Dendritic cell treated with granulocyte-macrophage colony-stimulating factor and Interleukin-4, amounts not matched to agents 40 ng/mL and 50 ng/mL, for 4 days (primary cell): Measurements from ENCODE around the gene VPS33B.

ENCODE experiments used
- H3K27ac Mint-ChIP-seq: one replicate; pipeline ENCODE4 v1.8.0; 2022; ENCODE audit warnings: mild to moderate bottlenecking, mixed read lengths
- H3K27me3 Mint-ChIP-seq: one replicate; pipeline ENCODE4 v1.8.0; 2022; ENCODE audit warnings: mild to moderate bottlenecking, mixed read lengths
- H3K36me3 Mint-ChIP-seq: one replicate; pipeline ENCODE4 v1.8.0; 2022; ENCODE audit warnings: low read depth, mixed read lengths
- H3K4me1 Mint-ChIP-seq: one replicate; pipeline ENCODE4 v1.8.0; 2022; ENCODE audit warnings: low read depth, mixed read lengths
- H3K4me3 Mint-ChIP-seq: one replicate; pipeline ENCODE4 v1.8.0; 2022; ENCODE audit warnings: mild to moderate bottlenecking, moderate library complexity, mixed read lengths
- H3K9me3 Mint-ChIP-seq: one replicate; pipeline ENCODE4 v1.8.0; 2022; ENCODE audit warnings: mixed read lengths
- intact Hi-C: fragments of 100-400 bp; cut with micrococcal nuclease; formaldehyde crosslinking; loops from one replicate; pipeline ENCODE4 v1.15.0; 2022

Gene VPS33B

DNA sequence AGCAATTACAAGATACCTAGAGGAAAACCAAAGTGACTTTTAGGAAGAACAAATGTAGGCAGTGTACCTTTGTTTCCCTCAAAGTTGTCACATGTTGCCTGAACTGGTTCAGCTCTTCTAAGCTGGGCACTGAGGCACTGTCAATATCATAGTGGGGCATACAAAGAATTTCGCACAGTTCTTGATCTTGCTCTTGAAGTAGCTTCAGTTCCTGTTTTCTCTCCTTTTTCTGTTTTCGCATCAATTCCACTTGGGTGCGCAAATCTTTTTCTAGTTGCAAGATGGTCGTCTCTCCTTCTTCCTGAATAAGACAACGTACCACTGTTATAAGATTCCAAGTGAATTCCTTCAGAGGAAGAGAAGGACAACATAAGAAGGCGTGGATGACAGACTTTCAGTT lies 40.7 kb downstream of the VPS33B start:
- H3K27ac Mint-ChIP-seq = no peak overlapping the region
- peaks cover 9% of the 10 kb centered on the region for H3K36me3 Mint-ChIP-seq

DNA sequence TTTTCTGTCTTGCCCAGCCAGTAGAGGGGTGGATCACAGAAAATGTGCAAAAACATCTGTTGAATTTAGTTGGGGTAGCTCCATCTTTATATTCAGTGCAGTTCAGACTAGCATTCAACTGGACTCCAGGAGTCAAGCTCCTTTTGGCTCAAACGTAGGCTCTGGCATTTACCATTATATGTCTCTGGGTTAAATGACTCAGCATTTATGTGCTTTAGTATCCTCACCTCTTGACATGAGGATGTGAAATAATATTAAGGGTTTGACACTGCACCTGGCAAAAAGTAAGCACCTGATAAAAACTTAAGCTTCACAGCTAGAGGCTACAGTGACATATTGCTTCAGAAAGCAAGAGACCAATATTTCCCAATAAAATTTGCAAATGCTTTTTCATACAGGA lies 42.8 kb downstream of the VPS33B start:
- intact Hi-C loops = no loop called here
- Mint-ChIP-seq H3K27me3 (no peaks in the 10 kb centered on the region), H3K4me1 (peaks cover 17% of the 10 kb centered on the region), H3K4me3 (no peak overlapping the region), H3K36me3 (peaks cover 20% of the 10 kb centered on the region), H3K27ac (no peak overlapping the region), H3K9me3 (no peaks in the 10 kb centered on the region)

More for the DNA sequence above, 40.7 kb downstream of the VPS33B start:
- no peak overlapping the region for H3K4me3 Mint-ChIP-seq
- no peaks in the 10 kb centered on the region for H3K27me3 Mint-ChIP-seq
- no peaks in the 10 kb centered on the region for H3K9me3 Mint-ChIP-seq
- intact Hi-C loops = no loop called here
- peaks cover 17% of the 10 kb centered on the region for H3K4me1 Mint-ChIP-seq

DNA sequence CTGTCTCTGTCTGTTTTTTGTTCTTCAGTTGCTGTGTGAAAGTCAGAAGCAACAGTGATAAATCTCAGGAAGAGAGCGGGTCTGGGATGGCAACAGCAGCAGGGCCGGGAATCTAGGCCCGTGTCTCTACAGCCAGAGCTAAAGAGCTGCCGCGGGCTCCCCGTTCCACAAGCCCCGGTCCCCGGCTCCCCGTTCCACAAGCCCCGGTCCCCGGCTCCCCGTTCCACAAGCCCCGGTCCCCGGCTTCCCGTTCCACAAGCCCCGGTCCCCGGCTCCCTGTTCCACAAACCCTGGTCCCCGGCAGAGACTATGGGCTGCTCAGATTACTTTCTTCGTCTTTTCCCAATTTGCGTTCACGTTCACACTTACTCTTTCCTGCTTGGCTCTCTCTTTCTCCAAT lies 48.2 kb downstream of the VPS33B start:
- Mint-ChIP-seq H3K4me1 (no peaks in the 10 kb centered on the region), H3K27me3 (no peaks in the 10 kb centered on the region), H3K4me3 (no peak overlapping the region), H3K27ac (no peak overlapping the region), H3K9me3 (no peaks in the 10 kb centered on the region), H3K36me3 (peaks cover 34% of the 10 kb centered on the region)
- intact Hi-C loops = no loop called here

DNA sequence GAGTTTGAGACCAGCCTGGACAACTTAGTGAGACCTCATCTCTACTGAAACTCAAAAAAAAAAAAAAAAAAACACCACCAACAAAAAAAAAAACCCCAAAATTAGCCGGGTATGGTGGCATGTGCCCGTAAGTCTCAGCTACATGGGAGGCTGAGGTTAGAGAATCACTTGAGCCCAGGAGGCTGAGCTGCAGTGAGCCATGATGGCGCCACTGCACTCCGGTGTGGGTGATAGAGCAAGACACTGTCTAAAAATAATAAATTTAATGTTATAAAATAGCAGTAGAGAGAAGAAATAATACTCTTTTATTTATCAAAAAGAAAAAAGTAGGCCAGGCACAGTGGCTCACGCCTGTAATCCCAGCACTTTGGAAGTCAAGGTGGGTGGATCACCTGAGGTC lies 50.3 kb downstream of the VPS33B start:
- H3K9me3 Mint-ChIP-seq = no peaks in the 10 kb centered on the region
- H3K27ac Mint-ChIP-seq = no peak overlapping the region
- no peaks in the 10 kb centered on the region for H3K27me3 Mint-ChIP-seq
- no peak overlapping the region for H3K4me3 Mint-ChIP-seq
- H3K36me3 Mint-ChIP-seq = peaks cover 24% of the 10 kb centered on the region
- H3K4me1 Mint-ChIP-seq = no peaks in the 10 kb centered on the region
- intact Hi-C loops = no loop called here

DNA sequence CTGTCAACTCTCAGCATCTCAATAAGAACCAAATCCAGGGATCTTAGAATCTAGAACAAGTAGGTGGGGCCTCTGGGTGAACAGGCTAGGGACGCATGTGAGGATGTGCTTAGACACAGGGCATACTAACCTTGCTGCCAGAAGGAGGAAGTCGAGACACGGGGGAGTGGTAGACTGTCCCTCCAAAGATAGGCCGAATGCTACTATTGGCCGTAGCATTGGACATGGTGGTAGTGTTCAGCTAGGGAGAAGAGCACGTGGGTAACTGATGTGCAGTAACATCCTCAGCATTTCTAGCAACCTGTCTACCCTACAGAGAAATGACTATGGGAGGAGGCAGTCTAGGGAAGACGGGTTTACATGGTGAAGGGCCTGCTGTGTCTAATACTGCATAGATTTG lies 52.1 kb downstream of the VPS33B start:
- Mint-ChIP-seq H3K27ac (no peak overlapping the region), H3K4me1 (no peaks in the 10 kb centered on the region), H3K4me3 (no peak overlapping the region), H3K9me3 (no peaks in the 10 kb centered on the region), H3K36me3 (peaks cover 31% of the 10 kb centered on the region), H3K27me3 (no peaks in the 10 kb centered on the region)
- intact Hi-C loops = no loop called here

DNA sequence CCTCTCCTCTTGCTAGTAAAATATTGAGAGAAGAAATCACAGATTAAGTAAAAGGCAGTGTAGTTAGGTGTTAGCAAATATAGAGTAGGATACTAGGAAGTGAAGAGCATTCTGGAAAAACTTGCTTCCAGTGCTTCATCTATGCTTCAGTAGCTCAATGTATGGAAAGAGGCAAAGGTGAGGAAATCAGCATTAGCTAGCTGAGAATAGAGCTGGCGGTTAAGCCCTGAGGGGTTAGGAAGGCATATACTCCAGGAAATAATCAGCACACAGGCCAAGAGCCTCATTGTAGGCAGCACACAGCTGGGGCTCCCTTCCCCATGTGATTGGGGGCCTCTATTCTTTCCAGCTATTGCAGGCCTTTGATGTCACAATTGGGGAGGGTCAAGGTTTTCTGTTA lies 54.0 kb downstream of the VPS33B start:
- no peak overlapping the region for H3K27ac Mint-ChIP-seq
- intact Hi-C loops = no loop called here
- H3K27me3 Mint-ChIP-seq = no peaks in the 10 kb centered on the region
- H3K36me3 Mint-ChIP-seq = peaks cover 33% of the 10 kb centered on the region
- no peak overlapping the region for H3K4me3 Mint-ChIP-seq
- H3K9me3 Mint-ChIP-seq = no peaks in the 10 kb centered on the region
- H3K4me1 Mint-ChIP-seq = no peaks in the 10 kb centered on the region

DNA sequence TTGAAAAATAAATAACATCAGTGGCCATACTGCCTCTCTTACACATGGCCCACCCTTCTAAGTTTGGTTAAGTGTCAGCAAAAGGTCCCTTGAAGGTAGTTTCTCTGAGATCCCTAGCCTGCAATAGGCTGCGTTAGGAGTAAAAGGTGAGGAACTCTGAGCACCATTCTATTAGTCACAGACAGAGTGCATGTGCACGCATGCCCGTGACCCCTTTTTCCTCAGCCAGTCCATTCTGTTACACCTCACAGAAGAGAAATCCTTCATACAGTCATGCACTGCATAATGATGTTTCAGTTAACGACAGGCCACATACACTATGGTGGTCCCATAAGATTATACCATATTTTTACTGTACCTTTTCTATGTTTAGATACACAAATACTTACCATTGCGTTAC lies 55.2 kb downstream of the VPS33B start:
- no peak overlapping the region for H3K27ac Mint-ChIP-seq

DNA sequence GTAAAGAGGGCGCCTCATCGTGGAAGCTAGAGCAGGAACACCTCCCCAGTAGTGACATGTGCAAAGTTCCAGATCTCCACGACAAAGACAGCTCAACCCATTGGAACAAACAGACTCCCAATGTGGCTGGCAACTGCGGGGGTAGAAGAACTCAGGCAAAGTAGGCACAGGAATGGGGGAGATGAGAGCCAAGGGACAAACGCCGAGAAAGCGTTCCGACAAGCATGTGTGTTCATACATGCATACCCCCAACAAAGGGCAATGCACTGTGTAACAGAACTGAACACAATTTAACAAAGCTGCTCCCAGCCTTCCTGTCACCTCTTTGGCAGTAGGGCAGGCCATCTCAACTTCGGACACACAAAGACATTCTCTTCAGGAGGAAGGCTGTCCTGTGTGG lies 56.1 kb downstream of the VPS33B start:
- Mint-ChIP-seq H3K4me1 (no peaks in the 10 kb centered on the region), H3K4me3 (no peak overlapping the region), H3K27me3 (no peaks in the 10 kb centered on the region), H3K27ac (no peak overlapping the region), H3K9me3 (no peaks in the 10 kb centered on the region), H3K36me3 (peaks cover 48% of the 10 kb centered on the region)
- intact Hi-C loops = no loop called here

More for the DNA sequence above, 55.2 kb downstream of the VPS33B start:
- intact Hi-C loops = no loop called here
- Mint-ChIP-seq H3K9me3 (no peaks in the 10 kb centered on the region), H3K4me1 (no peaks in the 10 kb centered on the region), H3K4me3 (no peak overlapping the region), H3K36me3 (peaks cover 39% of the 10 kb centered on the region), H3K27me3 (no peaks in the 10 kb centered on the region)

DNA sequence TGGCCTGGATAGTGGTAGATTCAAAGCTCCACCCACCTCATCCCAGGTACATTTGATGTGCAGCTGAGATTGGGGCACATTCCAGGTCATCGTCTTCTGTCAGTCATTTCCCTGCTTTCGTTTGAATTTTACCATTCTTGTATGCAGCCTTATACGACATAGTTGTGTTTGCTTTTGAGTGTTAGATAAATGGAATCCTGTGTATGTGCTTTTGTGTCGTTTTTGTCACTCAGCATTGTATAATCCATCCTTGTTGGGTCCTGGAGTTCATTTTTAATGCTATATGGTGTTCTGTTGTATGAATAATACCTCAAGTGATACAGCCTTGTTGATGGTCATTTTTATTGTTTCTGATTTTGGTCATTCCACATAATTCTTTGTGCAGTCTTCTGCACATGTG lies 60.4 kb downstream of the VPS33B start:
- H3K4me3 Mint-ChIP-seq = no peak overlapping the region
- no peak overlapping the region for H3K27ac Mint-ChIP-seq
- no peaks in the 10 kb centered on the region for H3K9me3 Mint-ChIP-seq
- H3K4me1 Mint-ChIP-seq = peaks cover 12% of the 10 kb centered on the region
- H3K27me3 Mint-ChIP-seq = no peaks in the 10 kb centered on the region
- intact Hi-C loops = no loop called here
- H3K36me3 Mint-ChIP-seq = peaks cover 80% of the 10 kb centered on the region

DNA sequence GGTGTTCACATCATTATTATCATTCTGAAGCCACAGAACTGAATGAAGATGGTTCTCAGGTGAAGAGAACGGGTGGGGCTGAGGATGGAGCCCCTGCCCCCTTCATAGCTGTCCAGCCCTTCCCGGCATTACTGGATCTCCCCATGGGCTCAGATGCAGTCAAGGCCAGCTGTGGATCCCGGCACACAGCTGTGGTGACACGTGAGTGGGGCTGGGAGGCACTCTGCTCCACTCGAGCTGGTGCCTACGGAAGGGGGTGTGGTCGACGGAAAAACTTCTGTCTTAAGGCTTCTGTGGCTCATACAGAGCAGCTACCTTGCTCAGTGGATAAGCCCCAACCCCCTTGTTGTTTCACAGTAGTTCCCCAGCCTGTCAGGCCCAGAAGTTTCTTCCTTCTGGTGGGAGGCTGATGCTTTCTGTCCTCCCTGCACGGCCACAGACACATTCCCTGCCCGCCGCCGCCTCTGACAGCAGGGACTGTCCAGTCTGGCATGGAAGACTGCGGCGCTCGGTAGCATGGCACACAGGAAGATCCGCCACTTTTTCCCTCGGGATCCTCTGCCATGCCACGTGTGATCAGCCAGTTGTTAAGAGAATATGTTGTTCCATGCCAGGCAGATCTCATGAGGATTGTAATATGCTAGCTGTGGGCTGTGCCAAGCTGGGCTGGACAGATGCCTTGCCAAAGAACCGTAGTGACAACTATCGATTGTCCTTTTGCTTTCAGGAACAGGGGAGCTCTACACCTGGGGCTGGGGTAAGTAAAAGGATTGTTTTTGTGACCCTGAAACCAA lies 61.9 kb downstream of the VPS33B start:
- Mint-ChIP-seq H3K27ac (no peak overlapping the region), H3K27me3 (no peaks in the 10 kb centered on the region), H3K4me1 (peaks cover 19% of the 10 kb centered on the region), H3K9me3 (no peaks in the 10 kb centered on the region), H3K36me3 (peaks cover 69% of the 10 kb centered on the region), H3K4me3 (no peak overlapping the region)
- intact Hi-C loops = no loop called here

DNA sequence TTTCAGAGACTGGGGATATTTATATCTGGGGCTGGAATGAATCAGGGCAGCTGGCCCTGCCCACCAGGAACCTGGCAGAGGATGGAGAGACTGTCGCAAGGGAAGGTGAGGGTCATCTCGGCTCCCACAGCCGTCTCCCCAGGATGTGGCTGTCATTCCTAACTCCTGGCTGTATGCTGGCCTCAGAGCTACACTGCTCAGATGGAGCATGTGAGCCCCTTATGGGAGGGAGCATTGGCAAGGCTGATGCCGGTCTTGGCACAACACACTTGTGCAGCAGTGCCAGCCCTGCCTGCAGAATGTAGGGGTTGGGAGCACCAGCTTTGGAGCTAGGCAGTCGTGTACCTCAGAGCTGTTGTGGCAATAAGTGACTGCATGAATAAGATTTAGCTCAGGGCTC lies 62.5 kb downstream of the VPS33B start:
- Mint-ChIP-seq H3K36me3 (peaks cover 66% of the 10 kb centered on the region), H3K4me1 (peaks cover 24% of the 10 kb centered on the region), H3K27me3 (no peaks in the 10 kb centered on the region), H3K27ac (no peak overlapping the region), H3K9me3 (no peaks in the 10 kb centered on the region), H3K4me3 (no peak overlapping the region)
- intact Hi-C loops = loop anchor here (5.0 to 10.0 kb wide), 2 partner anchors 72 to 315 kb away; no protein-coding TSS in a partner anchor

DNA sequence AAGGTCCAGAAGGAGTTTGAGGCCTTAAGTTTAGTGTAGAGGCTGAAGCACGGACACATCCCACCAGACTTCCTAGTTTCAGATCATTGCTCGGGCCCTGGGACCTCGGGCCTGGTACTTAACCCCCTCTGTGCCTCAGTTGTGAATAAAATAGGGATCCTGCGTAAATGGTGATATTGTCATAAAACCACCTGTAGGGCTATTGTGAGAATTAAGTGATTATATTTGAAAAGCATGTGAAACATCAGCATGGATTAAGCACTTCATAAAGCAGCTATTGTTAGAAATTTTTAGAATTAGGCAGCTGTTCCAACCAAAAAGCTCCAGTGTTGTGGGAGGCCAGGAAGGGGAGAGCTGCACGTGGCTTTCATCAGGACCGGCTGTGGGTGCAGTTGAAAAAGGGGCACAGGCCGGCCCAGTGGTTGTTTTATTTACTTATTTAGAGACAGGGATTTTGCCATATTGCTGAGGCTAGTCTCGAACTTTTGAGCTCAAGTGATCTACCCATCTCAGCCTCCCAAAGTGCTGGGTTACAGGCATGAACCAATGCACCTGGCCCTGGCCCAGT lies 63.3 kb downstream of the VPS33B start:
- Mint-ChIP-seq H3K9me3 (no peaks in the 10 kb centered on the region), H3K27me3 (no peaks in the 10 kb centered on the region), H3K4me3 (no peak overlapping the region), H3K4me1 (peaks cover 29% of the 10 kb centered on the region), H3K27ac (no peak overlapping the region), H3K36me3 (peaks cover 62% of the 10 kb centered on the region)
- intact Hi-C loops = loop anchor here (5.0 to 10.0 kb wide), 2 partner anchors 73 to 316 kb away; no protein-coding TSS in a partner anchor

DNA sequence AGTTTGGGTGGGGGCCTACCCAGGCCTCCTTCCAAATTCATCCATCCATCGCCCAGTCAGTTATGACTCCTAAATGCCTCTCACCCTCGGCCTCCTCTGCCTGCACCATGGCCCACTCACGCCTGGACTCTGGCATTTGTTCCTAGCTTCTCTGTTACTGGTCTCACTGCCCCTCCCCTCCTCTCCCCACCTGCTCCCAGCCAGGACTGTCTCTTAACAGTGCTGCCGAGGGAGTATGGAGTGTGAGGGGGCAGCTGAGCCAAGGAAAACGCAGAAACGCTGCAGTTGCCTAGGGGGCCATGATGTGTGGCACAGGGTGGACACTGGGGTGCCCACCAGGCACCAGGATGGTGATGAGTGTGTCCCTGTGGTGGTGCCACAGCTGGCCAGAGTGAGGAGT lies 64.6 kb downstream of the VPS33B start:
- peaks cover 35% of the 10 kb centered on the region for H3K4me1 Mint-ChIP-seq
- peak overlapping the region; percentile 66 for H3K4me3 Mint-ChIP-seq
- peaks cover 63% of the 10 kb centered on the region for H3K36me3 Mint-ChIP-seq
- no peak overlapping the region for H3K27ac Mint-ChIP-seq
- intact Hi-C loops = loop anchor here (5.0 to 10.0 kb wide), 2 partner anchors 75 to 317 kb away; no protein-coding TSS in a partner anchor
- no peaks in the 10 kb centered on the region for H3K27me3 Mint-ChIP-seq
- no peaks in the 10 kb centered on the region for H3K9me3 Mint-ChIP-seq

DNA sequence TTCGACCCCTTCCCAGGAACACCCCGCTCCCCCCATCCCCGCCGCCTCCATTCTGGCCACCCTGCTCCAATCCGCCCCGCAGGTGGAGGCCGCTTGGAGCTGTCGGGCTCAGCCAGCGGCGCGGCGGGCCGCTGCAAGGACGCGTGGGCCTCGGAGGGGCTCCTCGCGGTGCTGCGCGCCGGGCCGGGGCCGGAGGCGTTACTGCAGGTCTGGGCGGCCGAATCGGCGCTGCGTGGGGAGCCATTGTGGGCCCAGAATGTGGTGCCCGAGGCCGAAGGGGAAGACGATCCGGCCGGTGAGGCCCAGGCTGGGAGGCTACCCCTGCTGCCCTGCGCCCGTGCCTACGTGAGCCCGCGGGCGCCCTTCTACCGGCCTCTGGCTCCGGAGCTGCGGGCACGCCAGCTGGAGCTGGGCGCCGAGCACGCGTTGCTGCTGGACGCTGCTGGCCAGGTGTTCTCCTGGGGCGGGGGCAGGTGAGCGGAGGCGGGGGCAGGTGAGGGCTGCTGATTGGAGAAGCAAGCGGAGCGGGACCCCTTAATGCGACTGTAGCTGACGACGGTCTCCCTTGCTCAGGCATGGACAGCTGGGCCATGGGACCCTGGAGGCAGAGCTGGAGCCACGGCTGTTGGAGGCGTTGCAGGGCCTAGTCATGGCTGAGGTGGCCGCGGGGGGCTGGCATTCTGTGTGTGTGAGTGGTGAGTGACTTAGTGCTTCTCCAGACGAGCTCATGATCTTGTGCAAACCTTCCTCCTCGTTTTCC lies 65.2 kb downstream of the VPS33B start:
- intact Hi-C loops = loop anchor here (5.0 to 10.0 kb wide), 2 partner anchors 75 to 318 kb away; no protein-coding TSS in a partner anchor
- Mint-ChIP-seq H3K4me3 (peak overlapping the region; percentile 73), H3K9me3 (no peaks in the 10 kb centered on the region), H3K27ac (no peak overlapping the region), H3K27me3 (no peaks in the 10 kb centered on the region), H3K4me1 (peaks cover 35% of the 10 kb centered on the region), H3K36me3 (peaks cover 66% of the 10 kb centered on the region)
